K562 (cell line): ENCODE data around the gene SECISBP2. TPM values are rescaled to one million over a fixed set of nuclear protein-coding genes. Genes with fewer than 3 reads are reported as not detected.

Experiments used
- CHD1 ChIP-seq: fragments of 200-600 bp; sonication (generic); IDR thresholded peaks from one replicate; pipeline ENCODE4 v1.6.1; 2012; ENCODE audit warnings: mild to moderate bottlenecking, moderate library complexity, low read length, inconsistent platforms
- ETV6 ChIP-seq, 3 experiments: fragments of 150-350 bp in 1 of 3; sonication (generic) in 1 of 3; formaldehyde crosslinking in 1 of 3; IDR thresholded peaks; 2 replicates each; pipeline versions ENCODE4 v1.6.1 to v1.8.0; 2014 to 2022; ENCODE audit warnings: borderline replicate concordance in 2 of 3, low read depth in 2 of 3, antibody characterized with exemption in 1 of 3, low read length in 1 of 3, mild to moderate bottlenecking in 1 of 3, missing genetic modification reagents in 1 of 3
- FOXJ3 ChIP-seq: sonication (generic); formaldehyde crosslinking; IDR thresholded peaks from 2 replicates; pipeline ENCODE4 v1.4.0; 2020; ENCODE audit warnings: mild to moderate bottlenecking, missing genetic modification reagents
- JUNB ChIP-seq: fragments of 450-650 bp; formaldehyde crosslinking; conservative IDR thresholded peaks from 2 replicates; pipeline ENCODE4 v1.4.0; 2020; ENCODE audit warnings: mild to moderate bottlenecking
- NELFE ChIP-seq: IDR thresholded peaks from 2 replicates; pipeline ENCODE4 v1.6.1; 2011; ENCODE audit warnings: mild to moderate bottlenecking; ENCODE audit not compliant: insufficient read depth, insufficient read length
- POLR2H ChIP-seq: IDR thresholded peaks from 2 replicates; pipeline ENCODE4 v1.6.1; 2016; ENCODE audit warnings: missing genetic modification characterization, low read depth, mild to moderate bottlenecking, control low read depth, missing compliant biosample characterization, moderate library complexity
- RHOXF2B ChIP-seq: fragments of 250-450 bp; sonication (Bioruptor Pico); conservative IDR thresholded peaks from 2 replicates; pipeline ENCODE4 v1.5.1; 2021
- TAF7 ChIP-seq: fragments of 450-650 bp; IDR thresholded peaks from 2 replicates; pipeline ENCODE4 v1.6.1; 2016; ENCODE audit warnings: missing genetic modification characterization, missing compliant biosample characterization
- XRCC5 ChIP-seq: fragments of 200-400 bp; formaldehyde crosslinking; IDR thresholded peaks from 2 replicates; pipeline ENCODE4 v1.6.1; 2017; ENCODE audit warnings: low read depth, mild to moderate bottlenecking, low read length
- ZFP30 ChIP-seq: fragments of 250-450 bp; sonication (Bioruptor Pico); IDR thresholded peaks from 2 replicates; pipeline ENCODE4 v1.8.0; 2022; ENCODE audit warnings: moderate library complexity, mild to moderate bottlenecking, inconsistent platforms, borderline replicate concordance
- ZNF592 ChIP-seq: fragments of 450-650 bp; IDR thresholded peaks from 2 replicates; pipeline ENCODE4 v1.6.1; 2017; ENCODE audit warnings: antibody characterized with exemption, mild to moderate bottlenecking
- polyA plus RNA-seq, 8 experiments: library from polyadenylated mRNA; depleted of rRNA in 4 of 8; stranded (reverse) in 5 of 8; unstranded in 3 of 8; fragments of >200 nt; fragmentation: Nextera tagmentation in 2 of 8; fragmentation: Illumina TruSeq in 1 of 8; extraction: Ambion mirVana in 2 of 8; extraction: Trizol in 1 of 8; gene quantifications; 2 replicates each; pipeline versions ENCODE4 v1.2.1 to v1.2.3, GENCODE V29; 2011 to 2014; ENCODE audit warnings: inconsistent platforms in 1 of 8, missing spikeins in 1 of 8
- total RNA-seq, 7 experiments: library from RNA; depleted of rRNA in 6 of 7; stranded (reverse); fragments of >200 nt in 6 of 7; fragmentation: Illumina TruSeq in 2 of 7; extraction: Trizol in 2 of 7; gene quantifications; 2 replicates each; pipeline versions ENCODE4 v1.2.1 to v1.2.3, GENCODE V29; 2011 to 2021; ENCODE audit warnings: low replicate concordance in 1 of 7
- TF ChIP-seq, protein P1 (sequence below): fragments of 450-650 bp; conservative IDR thresholded peaks from 2 replicates; pipeline ENCODE4 v1.6.1; 2016; ENCODE audit warnings: missing genetic modification characterization, low read depth, mild to moderate bottlenecking, missing compliant biosample characterization, moderate library complexity
- TF ChIP-seq, protein P2 (sequence below): fragments of 200-800 bp; sonication (Bioruptor generic); IDR thresholded peaks from 2 replicates; pipeline ENCODE4 v1.6.1; 2016; ENCODE audit warnings: missing genetic modification characterization, missing compliant biosample characterization
- TF ChIP-seq, protein P3 (sequence below): fragments of 250-450 bp; sonication (Bioruptor Pico); IDR thresholded peaks from 2 replicates; pipeline ENCODE4 v1.8.0; 2022; ENCODE audit warnings: inconsistent platforms, mild to moderate bottlenecking, moderate library complexity, borderline replicate concordance

The SECISBP2 gene
- total and polyA plus RNA-seq, 9 of the 15 experiments (the other 6 are each of a cell fraction or from before 2014, with no cell fraction given), result 3.2 to 41.6 (median 26.1) TPM

DNA sequence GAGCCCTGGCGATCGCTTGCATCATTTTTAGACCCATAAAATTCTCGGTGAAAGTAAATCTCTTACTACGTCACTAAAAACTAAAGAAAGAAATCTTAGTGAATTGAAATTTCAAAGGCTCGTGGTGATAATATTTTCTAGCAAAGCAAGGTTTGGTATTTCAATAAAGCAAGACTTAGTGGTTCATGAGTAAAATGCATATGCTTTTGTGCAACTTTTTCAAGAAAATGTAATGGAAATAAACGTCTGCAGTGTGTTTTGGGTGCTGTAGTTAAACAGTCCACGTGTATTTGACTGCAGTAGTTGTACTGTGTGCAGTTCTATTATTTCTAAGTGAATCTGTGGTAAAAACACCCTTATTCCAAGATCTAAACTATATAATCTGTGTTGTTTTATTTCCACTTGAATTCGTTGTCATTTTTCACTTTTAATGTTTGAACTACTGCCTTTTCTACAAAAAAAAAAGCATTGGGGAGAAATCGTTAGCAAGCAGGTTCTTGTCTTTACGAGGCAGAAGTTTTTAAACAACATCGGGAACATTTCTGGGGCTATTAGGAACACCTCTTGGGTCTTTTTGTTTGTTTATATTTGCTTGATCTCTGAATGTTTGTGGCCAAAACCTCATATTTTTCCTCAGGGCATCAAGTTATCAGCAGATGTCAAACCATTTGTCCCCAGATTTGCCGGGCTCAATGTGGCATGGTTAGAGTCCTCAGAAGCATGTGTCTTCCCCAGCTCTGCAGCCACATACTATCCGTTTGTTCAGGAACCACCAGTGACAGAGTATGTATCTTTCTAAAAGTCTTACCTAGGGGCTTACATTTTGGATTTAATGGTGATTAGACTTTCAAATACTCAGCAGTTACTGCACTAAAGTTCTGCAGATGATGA is 960 bp downstream of the SECISBP2 start (continued):
- TF ChIP-seq, protein P1, sequence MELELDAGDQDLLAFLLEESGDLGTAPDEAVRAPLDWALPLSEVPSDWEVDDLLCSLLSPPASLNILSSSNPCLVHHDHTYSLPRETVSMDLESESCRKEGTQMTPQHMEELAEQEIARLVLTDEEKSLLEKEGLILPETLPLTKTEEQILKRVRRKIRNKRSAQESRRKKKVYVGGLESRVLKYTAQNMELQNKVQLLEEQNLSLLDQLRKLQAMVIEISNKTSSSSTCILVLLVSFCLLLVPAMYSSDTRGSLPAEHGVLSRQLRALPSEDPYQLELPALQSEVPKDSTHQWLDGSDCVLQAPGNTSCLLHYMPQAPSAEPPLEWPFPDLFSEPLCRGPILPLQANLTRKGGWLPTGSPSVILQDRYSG (tag), result no peak
- TF ChIP-seq RHOXF2B (CRISPR knock-in tag) (no peak), TAF7 (tag) (no peak), NELFE (no peak), FOXJ3 (no peak), JUNB (CRISPR knock-in tag) (no peak), CHD1 (no peak), POLR2H (tag) (no peak), ZFP30 (no peak), ZNF592 (0 out of 2 replicates have a peak, but pooled peaks have one; percentile 19), XRCC5 (no peak), ETV6 (IDR thresholded peaks at IDR 0.05; ENCODE audit: borderline replicate concordance in 1 of 2, low read depth in 2 of 2, low read length in 1 of 2) (no peak), ETV6 (CRISPR knock-in tag; IDR thresholded peaks at IDR 0.05; ENCODE audit: borderline replicate concordance) (no peak)
- TF ChIP-seq, protein P2, sequence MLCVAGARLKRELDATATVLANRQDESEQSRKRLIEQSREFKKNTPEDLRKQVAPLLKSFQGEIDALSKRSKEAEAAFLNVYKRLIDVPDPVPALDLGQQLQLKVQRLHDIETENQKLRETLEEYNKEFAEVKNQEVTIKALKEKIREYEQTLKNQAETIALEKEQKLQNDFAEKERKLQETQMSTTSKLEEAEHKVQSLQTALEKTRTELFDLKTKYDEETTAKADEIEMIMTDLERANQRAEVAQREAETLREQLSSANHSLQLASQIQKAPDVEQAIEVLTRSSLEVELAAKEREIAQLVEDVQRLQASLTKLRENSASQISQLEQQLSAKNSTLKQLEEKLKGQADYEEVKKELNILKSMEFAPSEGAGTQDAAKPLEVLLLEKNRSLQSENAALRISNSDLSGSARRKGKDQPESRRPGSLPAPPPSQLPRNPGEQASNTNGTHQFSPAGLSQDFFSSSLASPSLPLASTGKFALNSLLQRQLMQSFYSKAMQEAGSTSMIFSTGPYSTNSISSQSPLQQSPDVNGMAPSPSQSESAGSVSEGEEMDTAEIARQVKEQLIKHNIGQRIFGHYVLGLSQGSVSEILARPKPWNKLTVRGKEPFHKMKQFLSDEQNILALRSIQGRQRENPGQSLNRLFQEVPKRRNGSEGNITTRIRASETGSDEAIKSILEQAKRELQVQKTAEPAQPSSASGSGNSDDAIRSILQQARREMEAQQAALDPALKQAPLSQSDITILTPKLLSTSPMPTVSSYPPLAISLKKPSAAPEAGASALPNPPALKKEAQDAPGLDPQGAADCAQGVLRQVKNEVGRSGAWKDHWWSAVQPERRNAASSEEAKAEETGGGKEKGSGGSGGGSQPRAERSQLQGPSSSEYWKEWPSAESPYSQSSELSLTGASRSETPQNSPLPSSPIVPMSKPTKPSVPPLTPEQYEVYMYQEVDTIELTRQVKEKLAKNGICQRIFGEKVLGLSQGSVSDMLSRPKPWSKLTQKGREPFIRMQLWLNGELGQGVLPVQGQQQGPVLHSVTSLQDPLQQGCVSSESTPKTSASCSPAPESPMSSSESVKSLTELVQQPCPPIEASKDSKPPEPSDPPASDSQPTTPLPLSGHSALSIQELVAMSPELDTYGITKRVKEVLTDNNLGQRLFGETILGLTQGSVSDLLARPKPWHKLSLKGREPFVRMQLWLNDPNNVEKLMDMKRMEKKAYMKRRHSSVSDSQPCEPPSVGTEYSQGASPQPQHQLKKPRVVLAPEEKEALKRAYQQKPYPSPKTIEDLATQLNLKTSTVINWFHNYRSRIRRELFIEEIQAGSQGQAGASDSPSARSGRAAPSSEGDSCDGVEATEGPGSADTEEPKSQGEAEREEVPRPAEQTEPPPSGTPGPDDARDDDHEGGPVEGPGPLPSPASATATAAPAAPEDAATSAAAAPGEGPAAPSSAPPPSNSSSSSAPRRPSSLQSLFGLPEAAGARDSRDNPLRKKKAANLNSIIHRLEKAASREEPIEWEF, result no peak
- TF ChIP-seq, protein P3, sequence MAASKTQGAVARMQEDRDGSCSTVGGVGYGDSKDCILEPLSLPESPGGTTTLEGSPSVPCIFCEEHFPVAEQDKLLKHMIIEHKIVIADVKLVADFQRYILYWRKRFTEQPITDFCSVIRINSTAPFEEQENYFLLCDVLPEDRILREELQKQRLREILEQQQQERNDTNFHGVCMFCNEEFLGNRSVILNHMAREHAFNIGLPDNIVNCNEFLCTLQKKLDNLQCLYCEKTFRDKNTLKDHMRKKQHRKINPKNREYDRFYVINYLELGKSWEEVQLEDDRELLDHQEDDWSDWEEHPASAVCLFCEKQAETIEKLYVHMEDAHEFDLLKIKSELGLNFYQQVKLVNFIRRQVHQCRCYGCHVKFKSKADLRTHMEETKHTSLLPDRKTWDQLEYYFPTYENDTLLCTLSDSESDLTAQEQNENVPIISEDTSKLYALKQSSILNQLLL, result no peak
